Measurements from ENCODE around the gene CYRIA. TPM values are rescaled to one million over a fixed set of nuclear protein-coding genes. Genes with fewer than 3 reads are reported as not detected.
A peak's percentile ranks its signal among the peaks of the same experiment; 100 is the strongest.

CYRIA gene
- total RNA-seq, 1 experiment from 2014 or later = 0.35 TPM

DNA sequence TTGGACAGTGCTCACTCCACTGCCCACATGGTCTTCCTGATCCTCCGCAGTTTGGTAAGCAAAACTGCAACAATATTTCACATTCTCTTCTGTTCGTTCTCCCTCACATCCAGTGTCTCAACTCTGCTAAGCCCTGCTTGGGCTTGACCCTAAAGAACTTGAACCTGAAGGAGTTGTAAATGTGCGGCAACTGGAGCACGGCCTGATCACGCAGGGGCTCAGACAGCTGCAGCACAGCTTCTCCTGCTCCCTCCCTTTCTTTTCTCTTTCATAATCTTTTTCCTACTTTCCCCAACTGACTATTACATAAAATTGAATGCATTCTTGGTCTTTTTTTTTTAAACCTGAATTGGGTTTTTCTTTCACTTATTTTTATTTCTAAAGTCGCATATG lies 10.2 kb downstream of the CYRIA start:
- CTCF ChIA-PET = interaction anchor here (0.7 kb wide), 1 partner anchor 40 kb away, joined by 3 read pairs; no protein-coding TSS in a partner anchor

DNA sequence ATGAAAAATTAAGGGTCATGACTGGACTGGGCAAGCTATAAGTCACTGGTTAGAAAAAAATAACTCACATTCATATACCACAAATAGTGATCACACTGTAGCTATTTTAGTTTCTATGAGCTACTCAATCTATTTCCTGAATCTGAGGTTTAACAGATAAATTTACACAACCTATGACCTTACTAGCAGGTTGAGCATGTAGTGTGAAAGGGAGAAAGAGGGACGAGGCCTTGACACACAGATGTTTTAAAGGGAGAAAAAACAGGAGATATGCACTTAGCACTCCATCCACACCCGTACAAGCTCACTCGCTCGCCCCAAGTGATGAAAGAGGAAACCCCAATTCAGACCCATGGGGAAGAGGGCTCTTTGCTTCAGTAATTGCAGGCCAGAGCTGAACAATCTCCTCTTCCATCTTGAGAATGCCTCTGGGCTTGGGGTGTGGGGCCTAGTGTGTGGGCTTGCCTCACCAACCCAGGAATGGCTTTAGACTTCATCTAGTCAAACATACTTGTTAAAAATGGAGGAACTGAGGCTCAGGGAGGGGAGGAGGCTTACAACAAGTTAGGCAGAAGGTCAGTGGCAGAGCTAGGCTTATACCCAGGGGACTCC lies 10.7 kb downstream of the CYRIA start:
- H3K27ac Mint-ChIP-seq (ENCODE audit: low read depth, unreplicated experiment) = no peak overlapping the region
- no peaks in the 10 kb centered on the region for H3K27me3 Mint-ChIP-seq (ENCODE audit: insufficient read depth, unreplicated experiment)
- DNase-seq (ENCODE audit: unreplicated experiment) = no peak
- CTCF ChIA-PET = interaction anchor here (0.6 to 5.2 kb wide), 6 partner anchors 35 to 713 kb away, joined by 3 to 30 read pairs (median 3); no protein-coding TSS in a partner anchor
- no peaks in the 10 kb centered on the region for H3K9me3 Mint-ChIP-seq (ENCODE audit: unreplicated experiment)
- H3K4me1 Mint-ChIP-seq (ENCODE audit: insufficient read depth, unreplicated experiment) = peaks cover 31% of the 10 kb centered on the region
- intact Hi-C loops (cut with micrococcal nuclease) = loop anchor here (5.0 kb wide), 1 partner anchor 1392 kb away; no protein-coding TSS in a partner anchor
- H3K36me3 Mint-ChIP-seq (ENCODE audit: insufficient read depth, unreplicated experiment) = no peaks in the 10 kb centered on the region
- no TSS peak for BruUV-seq (replicated peaks)
- no peak overlapping the region for H3K4me3 Mint-ChIP-seq (ENCODE audit: unreplicated experiment)
- TF ChIP-seq, protein P1, sequence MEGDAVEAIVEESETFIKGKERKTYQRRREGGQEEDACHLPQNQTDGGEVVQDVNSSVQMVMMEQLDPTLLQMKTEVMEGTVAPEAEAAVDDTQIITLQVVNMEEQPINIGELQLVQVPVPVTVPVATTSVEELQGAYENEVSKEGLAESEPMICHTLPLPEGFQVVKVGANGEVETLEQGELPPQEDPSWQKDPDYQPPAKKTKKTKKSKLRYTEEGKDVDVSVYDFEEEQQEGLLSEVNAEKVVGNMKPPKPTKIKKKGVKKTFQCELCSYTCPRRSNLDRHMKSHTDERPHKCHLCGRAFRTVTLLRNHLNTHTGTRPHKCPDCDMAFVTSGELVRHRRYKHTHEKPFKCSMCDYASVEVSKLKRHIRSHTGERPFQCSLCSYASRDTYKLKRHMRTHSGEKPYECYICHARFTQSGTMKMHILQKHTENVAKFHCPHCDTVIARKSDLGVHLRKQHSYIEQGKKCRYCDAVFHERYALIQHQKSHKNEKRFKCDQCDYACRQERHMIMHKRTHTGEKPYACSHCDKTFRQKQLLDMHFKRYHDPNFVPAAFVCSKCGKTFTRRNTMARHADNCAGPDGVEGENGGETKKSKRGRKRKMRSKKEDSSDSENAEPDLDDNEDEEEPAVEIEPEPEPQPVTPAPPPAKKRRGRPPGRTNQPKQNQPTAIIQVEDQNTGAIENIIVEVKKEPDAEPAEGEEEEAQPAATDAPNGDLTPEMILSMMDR (IDR thresholded peaks at IDR 0.05; ENCODE audit: unreplicated experiment) = no peak
- POLR2A ChIA-PET = interaction anchor here (0.6 to 1.5 kb wide), 4 partner anchors 7 to 83 kb away, joined by 3 to 5 read pairs (median 4); no protein-coding TSS in a partner anchor

More for the DNA sequence above, 10.2 kb downstream of the CYRIA start:
- Mint-ChIP-seq H3K36me3 (ENCODE audit: insufficient read depth, unreplicated experiment) (no peaks in the 10 kb centered on the region), H3K27ac (ENCODE audit: low read depth, unreplicated experiment) (no peak overlapping the region), H3K27me3 (ENCODE audit: insufficient read depth, unreplicated experiment) (no peaks in the 10 kb centered on the region), H3K4me3 (ENCODE audit: unreplicated experiment) (no peak overlapping the region), H3K4me1 (ENCODE audit: insufficient read depth, unreplicated experiment) (peaks cover 28% of the 10 kb centered on the region), H3K9me3 (ENCODE audit: unreplicated experiment) (no peaks in the 10 kb centered on the region)
- POLR2A ChIA-PET = interaction anchor here (0.6 kb wide), 2 partner anchors 71 to 83 kb away, joined by 3 read pairs; no protein-coding TSS in a partner anchor
- intact Hi-C loops (cut with micrococcal nuclease) = no loop called here
- no peak for DNase-seq (ENCODE audit: unreplicated experiment)
- TF ChIP-seq, protein P1 (IDR thresholded peaks at IDR 0.05; ENCODE audit: unreplicated experiment) = no peak
- no TSS peak for BruUV-seq (replicated peaks)

DNA sequence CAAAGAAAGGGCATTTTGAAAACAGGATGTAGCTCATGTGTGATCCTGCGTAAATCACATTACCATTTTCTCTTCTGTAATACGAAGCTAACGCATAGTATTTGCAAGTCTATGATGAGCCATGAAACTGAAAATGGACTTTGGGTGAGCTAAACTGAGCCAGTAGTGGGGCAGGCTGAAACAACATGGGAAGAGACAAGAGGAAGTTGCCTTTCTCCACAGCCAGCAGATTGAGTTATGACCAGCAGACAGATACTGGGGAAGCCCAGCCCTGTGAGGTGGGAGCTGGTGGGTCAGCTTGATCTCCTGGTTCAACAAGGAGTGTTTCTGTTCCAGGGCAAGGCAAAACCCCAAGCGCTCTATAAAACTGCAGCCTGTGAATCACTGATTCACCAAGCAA lies 11.8 kb downstream of the CYRIA start:
- CTCF ChIA-PET = interaction anchor here (0.5 to 5.2 kb wide), 7 partner anchors 31 to 743 kb away, joined by 3 to 30 read pairs (median 3); partner anchors contain the start of gene MYCN
- Mint-ChIP-seq H3K4me1 (ENCODE audit: insufficient read depth, unreplicated experiment) (peaks cover 31% of the 10 kb centered on the region), H3K4me3 (ENCODE audit: unreplicated experiment) (no peak overlapping the region), H3K27me3 (ENCODE audit: insufficient read depth, unreplicated experiment) (no peaks in the 10 kb centered on the region), H3K36me3 (ENCODE audit: insufficient read depth, unreplicated experiment) (no peaks in the 10 kb centered on the region), H3K27ac (ENCODE audit: low read depth, unreplicated experiment) (peak overlapping the region; percentile 77), H3K9me3 (ENCODE audit: unreplicated experiment) (no peaks in the 10 kb centered on the region)
- no peak for DNase-seq (ENCODE audit: unreplicated experiment)
- TF ChIP-seq, protein P1 (IDR thresholded peaks at IDR 0.05; ENCODE audit: unreplicated experiment) = no peak
- BruUV-seq (replicated peaks) = no TSS peak
- POLR2A ChIA-PET = interaction anchor here (0.8 to 1.5 kb wide), 2 partner anchors 8 to 11 kb away, joined by 4 read pairs; no protein-coding TSS in a partner anchor
- intact Hi-C loops (cut with micrococcal nuclease) = loop anchor here (5.0 kb wide), 1 partner anchor 1394 kb away; no protein-coding TSS in a partner anchor

DNA sequence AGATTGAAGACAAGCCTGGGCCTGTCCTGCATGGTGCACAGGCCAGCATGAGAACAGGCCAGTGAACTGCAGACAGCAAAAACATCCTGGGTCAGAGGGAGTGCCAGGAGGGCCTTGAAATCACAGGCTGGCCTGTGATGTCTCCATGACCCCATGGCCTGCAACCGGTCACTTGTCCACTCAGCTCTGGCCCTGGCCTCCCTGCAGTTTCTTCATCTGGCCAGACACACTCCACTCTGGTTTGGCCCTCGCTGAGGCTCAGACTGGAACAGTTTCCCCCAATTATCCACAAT lies 12.6 kb downstream of the CYRIA start:
- no peak overlapping the region for H3K4me3 Mint-ChIP-seq (ENCODE audit: unreplicated experiment)
- CTCF ChIA-PET = interaction anchor here (1.5 to 5.2 kb wide), 3 partner anchors 35 to 104 kb away, joined by 6 to 30 read pairs (median 11); no protein-coding TSS in a partner anchor
- POLR2A ChIA-PET = interaction anchor here (0.7 to 1.5 kb wide), 6 partner anchors 8 to 616 kb away, joined by 3 to 5 read pairs (median 4); no protein-coding TSS in a partner anchor
- H3K27me3 Mint-ChIP-seq (ENCODE audit: insufficient read depth, unreplicated experiment) = no peaks in the 10 kb centered on the region
- no peaks in the 10 kb centered on the region for H3K36me3 Mint-ChIP-seq (ENCODE audit: insufficient read depth, unreplicated experiment)
- no TSS peak for BruUV-seq (replicated peaks)
- peak; percentile 38 for DNase-seq (ENCODE audit: unreplicated experiment)
- intact Hi-C loops (cut with micrococcal nuclease) = loop anchor here (5.0 kb wide), 1 partner anchor 1394 kb away; no protein-coding TSS in a partner anchor
- TF ChIP-seq, protein P1 (IDR thresholded peaks at IDR 0.05; ENCODE audit: unreplicated experiment) = no peak
- H3K9me3 Mint-ChIP-seq (ENCODE audit: unreplicated experiment) = no peaks in the 10 kb centered on the region
- H3K27ac Mint-ChIP-seq (ENCODE audit: low read depth, unreplicated experiment) = peak overlapping the region; percentile 77
- peaks cover 31% of the 10 kb centered on the region for H3K4me1 Mint-ChIP-seq (ENCODE audit: insufficient read depth, unreplicated experiment)
